Activated CD8-positive, alpha-beta memory T cell treated with anti-CD3 and anti-CD28 coated beads, Interleukin-2, amount 10 ng/mL, durations not matched to agents 7 days and 5 days (primary cell): ENCODE measurements around the gene TOGARAM2. TPM values are rescaled to one million over a fixed set of nuclear protein-coding genes. Genes with fewer than 3 reads are reported as not detected.

Source experiments
- ATAC-seq: fragments of 150-1000 bp; cut with Tn5 transposase; one replicate; pipeline ENCODE4 v1.10.0; 2021; ENCODE audit warnings: moderate library complexity
- CTCF ChIA-PET: fragments of 350-600 bp; sonication (Branson Sonifier 250); formaldehyde crosslinking; loops from one replicate; lab custom pipeline; 2021; ENCODE audit warnings: antibody characterized with exemption; lab: Charles Lee
- DNase-seq: peaks from one replicate; pipeline ENCODE4 v3.0.0-alpha.2; 2020
- H3K27ac Mint-ChIP-seq: one replicate; pipeline ENCODE4 v1.8.0; 2021; ENCODE audit warnings: mild to moderate bottlenecking, mixed read lengths
- H3K27me3 Mint-ChIP-seq: one replicate; pipeline ENCODE4 v1.8.0; 2021; ENCODE audit warnings: mixed read lengths
- H3K36me3 Mint-ChIP-seq: one replicate; pipeline ENCODE4 v1.8.0; 2021; ENCODE audit warnings: mild to moderate bottlenecking, mixed read lengths
- H3K4me1 Mint-ChIP-seq: one replicate; pipeline ENCODE4 v1.8.0; 2021; ENCODE audit warnings: mixed read lengths
- H3K4me3 Mint-ChIP-seq: one replicate; pipeline ENCODE4 v1.8.0; 2021; ENCODE audit warnings: mild to moderate bottlenecking, moderate library complexity, mixed read lengths
- H3K9me3 Mint-ChIP-seq: one replicate; pipeline ENCODE4 v1.8.0; 2022; ENCODE audit warnings: low read depth, mixed read lengths
- total RNA-seq, 2 experiments: library from RNA; stranded (reverse); gene quantifications; one replicate each; pipeline ENCODE4 v1.2.3, GENCODE V29; 2021

The TOGARAM2 gene
- total RNA-seq, 2 experiments from 2014 or later = 15.0 to 23.9 TPM

- H3K27me3 Mint-ChIP-seq = no peaks in the 10 kb centered on the region
Observed at GRCh38 chr2:29044459-29044858, 63.4 kb downstream of the TOGARAM2 start.

GRCh38 chr2:29046321-29046720 lies 65.2 kb downstream of the TOGARAM2 start:
- Mint-ChIP-seq H3K4me1 (no peaks in the 10 kb centered on the region), H3K9me3 (no peaks in the 10 kb centered on the region), H3K4me3 (no peak overlapping the region), H3K36me3 (peaks cover 4% of the 10 kb centered on the region), H3K27me3 (no peaks in the 10 kb centered on the region), H3K27ac (no peak overlapping the region)
- no peak for DNase-seq
- CTCF ChIA-PET = no interaction called here
- no peak for ATAC-seq

More at GRCh38 chr2:29044459-29044858, 63.4 kb downstream of the TOGARAM2 start:
- Mint-ChIP-seq H3K36me3 (peaks cover 4% of the 10 kb centered on the region), H3K9me3 (no peaks in the 10 kb centered on the region), H3K27ac (no peak overlapping the region), H3K4me1 (no peaks in the 10 kb centered on the region), H3K4me3 (no peak overlapping the region)
- ATAC-seq (no peak), DNase-seq (no peak)
- CTCF ChIA-PET = no interaction called here

DNA sequence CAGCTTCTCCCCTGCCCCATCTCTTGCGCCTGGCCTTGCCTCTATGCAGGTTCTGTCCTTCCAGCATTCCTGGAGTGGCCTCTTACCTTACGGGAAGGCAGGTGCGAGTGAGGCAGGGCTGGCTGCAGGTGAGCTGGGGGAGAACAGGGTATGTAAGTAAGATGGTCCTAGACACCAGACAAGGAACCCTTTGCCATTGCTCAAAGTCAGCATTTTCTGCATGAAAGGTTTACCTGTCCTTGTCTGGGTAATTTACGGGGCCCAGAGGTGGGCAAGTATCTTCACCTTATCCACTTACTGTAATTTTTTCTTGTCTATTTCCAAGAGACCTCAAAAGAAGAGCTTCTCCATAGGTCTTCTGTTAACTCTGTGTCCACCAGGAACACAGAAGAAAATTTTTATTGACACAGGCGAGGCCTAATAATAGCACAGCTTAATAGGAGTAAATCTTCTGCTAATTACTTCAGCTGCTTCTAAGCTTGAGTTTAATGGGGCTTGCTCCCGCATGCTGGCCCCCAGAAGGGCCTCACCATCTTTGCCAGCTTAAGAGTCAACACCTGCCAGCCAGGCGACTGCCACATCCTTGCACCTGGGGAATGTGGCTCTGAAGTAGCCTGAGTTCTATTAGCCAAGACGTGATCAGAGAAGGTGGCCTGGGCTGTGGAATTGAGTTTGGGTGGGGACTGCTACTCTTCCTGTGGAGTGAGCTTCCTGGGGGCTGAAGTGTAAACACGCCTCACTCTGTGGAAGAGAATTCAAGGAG lies 66.2 kb downstream of the TOGARAM2 start:
- ATAC-seq (no peak), DNase-seq (no peak)
- Mint-ChIP-seq H3K27me3 (no peaks in the 10 kb centered on the region), H3K9me3 (no peaks in the 10 kb centered on the region), H3K4me3 (no peak overlapping the region), H3K36me3 (peaks cover 4% of the 10 kb centered on the region), H3K4me1 (no peaks in the 10 kb centered on the region), H3K27ac (no peak overlapping the region)
- CTCF ChIA-PET = no interaction called here

DNA sequence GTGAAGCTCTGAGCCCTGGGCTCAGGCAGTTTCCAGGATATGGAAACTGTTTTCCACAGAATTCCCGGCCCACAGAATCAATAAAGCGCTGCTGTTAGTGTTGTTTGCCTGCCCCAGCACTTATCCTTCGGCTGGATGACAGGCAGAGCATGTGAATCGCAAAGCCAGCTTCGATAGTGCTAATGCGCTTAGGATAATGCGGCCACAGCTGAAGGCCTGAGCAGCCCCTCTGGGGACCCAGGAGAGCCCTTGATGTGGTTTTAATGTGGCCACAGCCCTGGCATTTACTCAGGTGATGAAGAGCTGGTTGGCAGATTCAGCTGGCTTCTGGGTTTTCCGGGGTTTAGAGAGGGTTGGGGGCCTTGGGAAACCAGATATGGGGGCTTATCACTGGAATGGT lies 69.5 kb downstream of the TOGARAM2 start:
- DNase-seq (no peak), ATAC-seq (no peak)
- Mint-ChIP-seq H3K4me3 (no peak overlapping the region), H3K36me3 (peaks cover 7% of the 10 kb centered on the region), H3K27me3 (no peaks in the 10 kb centered on the region), H3K4me1 (no peaks in the 10 kb centered on the region), H3K9me3 (no peaks in the 10 kb centered on the region), H3K27ac (no peak overlapping the region)
- CTCF ChIA-PET = no interaction called here

DNA sequence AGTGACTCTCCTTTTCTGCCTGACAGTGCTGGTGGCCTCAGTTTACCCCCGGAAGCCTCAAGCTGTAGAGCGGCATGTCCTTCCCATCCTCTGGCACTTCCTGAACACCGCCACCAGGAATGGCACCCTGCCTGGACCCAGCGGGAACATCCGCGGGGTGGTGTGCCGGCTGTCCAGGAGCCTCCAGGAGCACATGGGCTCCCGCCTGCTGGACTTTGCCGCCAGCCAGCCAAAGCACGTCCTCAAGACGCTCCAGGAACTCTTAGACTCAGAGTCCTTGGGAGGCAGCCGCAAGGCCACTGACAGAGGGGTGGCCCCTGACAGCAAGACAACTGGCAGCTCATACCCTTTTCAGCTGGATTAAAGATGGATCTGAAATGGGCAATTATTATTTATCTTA lies 70.6 kb downstream of the TOGARAM2 start:
- Mint-ChIP-seq H3K4me1 (no peaks in the 10 kb centered on the region), H3K36me3 (peaks cover 6% of the 10 kb centered on the region), H3K27me3 (no peaks in the 10 kb centered on the region), H3K27ac (no peak overlapping the region), H3K4me3 (no peak overlapping the region), H3K9me3 (no peaks in the 10 kb centered on the region)
- DNase-seq (no peak), ATAC-seq (no peak)
- CTCF ChIA-PET = no interaction called here

GRCh38 chr2:29052807-29053206 lies 71.7 kb downstream of the TOGARAM2 start:
- CTCF ChIA-PET = no interaction called here
- Mint-ChIP-seq H3K9me3 (no peaks in the 10 kb centered on the region), H3K27ac (no peak overlapping the region), H3K36me3 (peaks cover 5% of the 10 kb centered on the region), H3K4me1 (no peaks in the 10 kb centered on the region), H3K4me3 (no peak overlapping the region), H3K27me3 (no peaks in the 10 kb centered on the region)
- ATAC-seq (no peak), DNase-seq (no peak)

DNA sequence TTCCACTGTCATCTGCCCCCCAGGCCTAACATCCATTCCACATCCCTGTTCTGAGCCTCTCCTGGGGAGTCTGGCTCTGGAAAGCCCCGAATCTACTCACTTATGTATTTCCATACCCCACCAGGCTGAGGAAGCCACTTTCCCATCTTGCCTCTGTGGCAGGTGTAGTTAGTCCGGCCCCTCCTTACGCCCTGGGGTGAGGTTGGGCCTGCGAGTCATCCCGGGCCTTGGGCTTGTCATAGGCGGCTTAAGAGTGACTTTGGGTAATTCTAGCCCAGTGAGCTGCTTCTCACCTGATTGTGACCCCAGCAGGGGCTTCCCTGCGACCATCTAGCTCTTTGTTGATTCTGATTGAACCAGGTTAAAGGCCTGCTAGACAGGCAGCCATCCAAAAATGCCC lies 72.1 kb downstream of the TOGARAM2 start:
- Mint-ChIP-seq H3K9me3 (no peaks in the 10 kb centered on the region), H3K27ac (no peak overlapping the region), H3K36me3 (peaks cover 5% of the 10 kb centered on the region), H3K27me3 (no peaks in the 10 kb centered on the region), H3K4me3 (no peak overlapping the region), H3K4me1 (no peaks in the 10 kb centered on the region)
- DNase-seq (no peak), ATAC-seq (no peak)
- CTCF ChIA-PET = no interaction called here

- H3K36me3 Mint-ChIP-seq = peaks cover 2% of the 10 kb centered on the region
- no peak for ATAC-seq
- H3K4me1 Mint-ChIP-seq = no peaks in the 10 kb centered on the region
Observed at GRCh38 chr2:29053670-29054400, 72.7 kb downstream of the TOGARAM2 start.

GRCh38 chr2:29054430-29054829 lies 73.3 kb downstream of the TOGARAM2 start:
- no peaks in the 10 kb centered on the region for H3K9me3 Mint-ChIP-seq
- H3K27ac Mint-ChIP-seq = no peak overlapping the region
- H3K4me1 Mint-ChIP-seq = peaks cover 2% of the 10 kb centered on the region
- H3K27me3 Mint-ChIP-seq = no peaks in the 10 kb centered on the region
- no peak overlapping the region for H3K4me3 Mint-ChIP-seq
- CTCF ChIA-PET = no interaction called here
- no peak for DNase-seq
- peaks cover 2% of the 10 kb centered on the region for H3K36me3 Mint-ChIP-seq
- no peak for ATAC-seq

More at GRCh38 chr2:29053670-29054400, 72.7 kb downstream of the TOGARAM2 start:
- no peak for DNase-seq
- H3K27me3 Mint-ChIP-seq = no peaks in the 10 kb centered on the region
- H3K4me3 Mint-ChIP-seq = no peak overlapping the region
- CTCF ChIA-PET = no interaction called here
- no peaks in the 10 kb centered on the region for H3K9me3 Mint-ChIP-seq
- no peak overlapping the region for H3K27ac Mint-ChIP-seq

DNA sequence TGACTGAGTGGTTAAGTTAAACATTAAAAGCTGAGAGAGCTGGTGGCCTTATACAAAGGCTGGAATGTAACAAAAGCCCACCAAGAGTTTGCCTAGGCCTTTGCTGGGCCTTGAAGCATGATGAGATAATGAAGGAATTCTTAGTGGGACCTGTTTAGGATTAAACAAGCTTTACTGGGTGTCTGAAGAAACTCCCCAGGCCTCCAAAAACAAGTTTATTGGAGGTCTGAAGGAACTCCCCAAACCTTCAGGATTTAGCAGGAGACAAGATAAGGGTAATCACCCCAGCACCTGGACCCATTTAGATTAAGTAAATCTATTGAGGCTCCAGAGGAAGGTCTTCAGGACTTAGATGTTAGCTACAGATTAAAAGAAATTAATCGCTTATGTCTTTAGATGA lies 74.5 kb downstream of the TOGARAM2 start:
- peaks cover 4% of the 10 kb centered on the region for H3K4me1 Mint-ChIP-seq
- H3K27me3 Mint-ChIP-seq = no peaks in the 10 kb centered on the region
- H3K9me3 Mint-ChIP-seq = no peaks in the 10 kb centered on the region
- ATAC-seq = no peak
- H3K27ac Mint-ChIP-seq = no peak overlapping the region
- CTCF ChIA-PET = no interaction called here
- H3K36me3 Mint-ChIP-seq = peaks cover 2% of the 10 kb centered on the region
- H3K4me3 Mint-ChIP-seq = no peak overlapping the region
- no peak for DNase-seq

DNA sequence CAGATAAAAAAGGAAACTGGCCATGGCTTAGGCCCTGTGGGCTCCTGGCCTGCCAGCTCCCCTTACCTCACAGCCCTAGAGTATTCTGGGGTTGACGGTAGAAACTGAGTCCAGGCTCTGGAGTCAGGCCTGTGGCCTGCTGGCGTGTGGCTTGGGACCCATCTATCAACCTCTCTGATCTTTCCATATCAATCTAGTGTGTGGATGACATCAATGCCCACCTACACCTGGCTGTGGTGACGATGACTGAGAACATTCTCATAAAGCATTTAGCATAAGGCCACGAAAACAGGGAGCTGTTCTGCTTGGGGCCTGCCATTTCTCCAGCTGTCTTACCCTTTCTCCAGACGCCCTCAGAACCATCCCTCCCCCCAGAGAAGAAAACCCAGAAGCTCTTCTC lies 75.4 kb downstream of the TOGARAM2 start:
- H3K4me3 Mint-ChIP-seq = no peak overlapping the region
- ATAC-seq (no peak), DNase-seq (no peak)
- H3K4me1 Mint-ChIP-seq = peaks cover 4% of the 10 kb centered on the region
- H3K36me3 Mint-ChIP-seq = peaks cover 2% of the 10 kb centered on the region
- CTCF ChIA-PET = no interaction called here
- no peak overlapping the region for H3K27ac Mint-ChIP-seq
- H3K9me3 Mint-ChIP-seq = no peaks in the 10 kb centered on the region
- H3K27me3 Mint-ChIP-seq = no peaks in the 10 kb centered on the region

DNA sequence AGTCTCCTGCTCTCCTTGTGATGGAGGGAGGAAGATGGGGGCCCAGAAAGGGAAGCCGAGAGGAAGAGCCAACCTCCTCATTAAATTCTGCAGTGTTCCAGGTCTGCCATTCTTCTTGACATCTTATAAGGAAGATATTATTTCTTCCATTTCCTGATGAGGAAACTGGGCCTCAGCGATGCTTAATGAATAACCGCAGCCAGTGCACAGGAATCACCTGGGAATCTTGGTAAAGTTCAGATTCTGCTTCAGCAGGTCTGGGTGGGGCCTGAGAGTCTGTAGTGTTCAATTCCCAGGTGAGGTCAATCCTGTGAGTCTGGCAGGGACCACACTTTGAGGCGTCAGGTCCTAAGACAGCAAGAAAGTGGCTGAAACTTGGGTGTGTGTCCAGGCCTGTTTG lies 75.9 kb downstream of the TOGARAM2 start:
- Mint-ChIP-seq H3K27ac (no peak overlapping the region), H3K9me3 (no peaks in the 10 kb centered on the region), H3K4me1 (peaks cover 4% of the 10 kb centered on the region), H3K27me3 (no peaks in the 10 kb centered on the region), H3K36me3 (peaks cover 2% of the 10 kb centered on the region), H3K4me3 (no peak overlapping the region)
- ATAC-seq = no peak
- CTCF ChIA-PET = no interaction called here
- DNase-seq = no peak

- CTCF ChIA-PET = no interaction called here
- no peak overlapping the region for H3K27ac Mint-ChIP-seq
Observed at GRCh38 chr2:29059624-29060023, 78.5 kb downstream of the TOGARAM2 start.

GRCh38 chr2:29060441-29060840 lies 79.3 kb downstream of the TOGARAM2 start:
- no peak for ATAC-seq
- Mint-ChIP-seq H3K9me3 (no peaks in the 10 kb centered on the region), H3K36me3 (no peaks in the 10 kb centered on the region), H3K27ac (no peak overlapping the region), H3K27me3 (no peaks in the 10 kb centered on the region), H3K4me1 (peaks cover 4% of the 10 kb centered on the region), H3K4me3 (no peak overlapping the region)
- no peak for DNase-seq
- CTCF ChIA-PET = no interaction called here

More at GRCh38 chr2:29059624-29060023, 78.5 kb downstream of the TOGARAM2 start:
- H3K4me3 Mint-ChIP-seq = no peak overlapping the region
- H3K9me3 Mint-ChIP-seq = no peaks in the 10 kb centered on the region
- DNase-seq (no peak), ATAC-seq (no peak)
- peaks cover 4% of the 10 kb centered on the region for H3K4me1 Mint-ChIP-seq
- H3K36me3 Mint-ChIP-seq = no peaks in the 10 kb centered on the region
- H3K27me3 Mint-ChIP-seq = no peaks in the 10 kb centered on the region
